ENCODE measurements around the gene FAM174C.
A peak's percentile ranks its signal among the peaks of the same experiment; 100 is the strongest.

Gene FAM174C

DNA sequence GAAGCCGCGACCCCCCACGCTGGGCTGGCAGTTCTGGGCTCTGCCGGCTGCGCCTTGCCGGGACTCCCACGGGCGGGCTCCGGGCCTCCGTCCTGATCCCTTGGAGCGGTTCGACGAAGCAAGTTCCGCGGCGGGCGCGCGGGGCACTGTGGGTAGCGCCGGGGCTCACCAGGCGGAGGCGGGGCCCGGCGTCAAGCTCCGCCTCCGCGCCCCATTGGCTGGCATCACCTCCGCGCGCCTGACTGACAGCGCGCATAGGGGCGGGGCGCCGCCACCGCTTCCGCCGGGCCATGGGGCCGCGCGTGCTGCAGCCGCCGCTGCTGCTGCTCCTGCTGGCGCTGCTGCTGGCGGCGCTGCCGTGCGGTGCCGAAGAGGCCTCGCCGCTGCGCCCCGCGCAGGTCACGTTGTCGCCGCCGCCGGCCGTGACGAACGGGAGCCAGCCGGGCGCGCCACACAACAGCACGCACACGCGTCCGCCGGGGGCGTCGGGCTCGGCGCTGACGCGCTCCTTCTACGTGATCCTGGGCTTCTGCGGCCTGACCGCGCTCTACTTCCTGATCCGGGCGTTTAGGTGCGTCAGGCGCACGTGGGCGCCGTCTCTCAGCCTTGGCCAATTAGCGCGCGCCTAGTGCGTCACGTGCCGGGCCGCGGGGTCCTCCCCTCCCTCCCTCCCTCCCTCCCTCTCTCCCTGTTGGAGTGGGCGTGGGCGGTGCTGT, at the start of gene FAM174C:
FAM174C (plus strand) TSS at position 271 of the 716 bp plus-strand sequence; CDS start at position 291, 20 bp downstream.
- DNase-seq (ENCODE audit: low read depth), result peak; percentile 96
- TF ChIP-seq, protein P1, sequence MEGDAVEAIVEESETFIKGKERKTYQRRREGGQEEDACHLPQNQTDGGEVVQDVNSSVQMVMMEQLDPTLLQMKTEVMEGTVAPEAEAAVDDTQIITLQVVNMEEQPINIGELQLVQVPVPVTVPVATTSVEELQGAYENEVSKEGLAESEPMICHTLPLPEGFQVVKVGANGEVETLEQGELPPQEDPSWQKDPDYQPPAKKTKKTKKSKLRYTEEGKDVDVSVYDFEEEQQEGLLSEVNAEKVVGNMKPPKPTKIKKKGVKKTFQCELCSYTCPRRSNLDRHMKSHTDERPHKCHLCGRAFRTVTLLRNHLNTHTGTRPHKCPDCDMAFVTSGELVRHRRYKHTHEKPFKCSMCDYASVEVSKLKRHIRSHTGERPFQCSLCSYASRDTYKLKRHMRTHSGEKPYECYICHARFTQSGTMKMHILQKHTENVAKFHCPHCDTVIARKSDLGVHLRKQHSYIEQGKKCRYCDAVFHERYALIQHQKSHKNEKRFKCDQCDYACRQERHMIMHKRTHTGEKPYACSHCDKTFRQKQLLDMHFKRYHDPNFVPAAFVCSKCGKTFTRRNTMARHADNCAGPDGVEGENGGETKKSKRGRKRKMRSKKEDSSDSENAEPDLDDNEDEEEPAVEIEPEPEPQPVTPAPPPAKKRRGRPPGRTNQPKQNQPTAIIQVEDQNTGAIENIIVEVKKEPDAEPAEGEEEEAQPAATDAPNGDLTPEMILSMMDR (conservative IDR thresholded peaks at IDR 0.05; ENCODE audit: low read length), result no peak
- peak within 1 kb of the TSS; percentile 72 for H3K4me3 ChIP-seq (ENCODE audit: low read length)

DNA sequence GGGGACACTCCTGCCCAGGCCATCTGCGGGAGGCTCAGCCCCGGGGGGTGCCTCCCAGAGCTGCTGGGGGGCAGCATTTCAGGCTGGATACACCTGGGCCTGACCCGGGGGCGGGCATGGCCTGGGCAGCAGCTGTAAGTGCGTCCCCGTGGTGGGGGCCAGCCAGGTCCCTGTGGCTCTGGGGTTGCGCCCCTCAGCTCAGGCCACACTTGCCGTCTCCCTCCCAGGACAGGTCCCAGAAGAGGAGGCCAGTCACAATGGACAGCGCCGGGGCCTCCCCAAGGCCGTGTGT, 49.2 kb upstream of the FAM174C start:
- no peak overlapping the region for H3K4me3 ChIP-seq (ENCODE audit: low read length)
- TF ChIP-seq, protein P1 (conservative IDR thresholded peaks at IDR 0.05; ENCODE audit: low read length), result no peak
- no peak for DNase-seq (ENCODE audit: low read depth)

DNA sequence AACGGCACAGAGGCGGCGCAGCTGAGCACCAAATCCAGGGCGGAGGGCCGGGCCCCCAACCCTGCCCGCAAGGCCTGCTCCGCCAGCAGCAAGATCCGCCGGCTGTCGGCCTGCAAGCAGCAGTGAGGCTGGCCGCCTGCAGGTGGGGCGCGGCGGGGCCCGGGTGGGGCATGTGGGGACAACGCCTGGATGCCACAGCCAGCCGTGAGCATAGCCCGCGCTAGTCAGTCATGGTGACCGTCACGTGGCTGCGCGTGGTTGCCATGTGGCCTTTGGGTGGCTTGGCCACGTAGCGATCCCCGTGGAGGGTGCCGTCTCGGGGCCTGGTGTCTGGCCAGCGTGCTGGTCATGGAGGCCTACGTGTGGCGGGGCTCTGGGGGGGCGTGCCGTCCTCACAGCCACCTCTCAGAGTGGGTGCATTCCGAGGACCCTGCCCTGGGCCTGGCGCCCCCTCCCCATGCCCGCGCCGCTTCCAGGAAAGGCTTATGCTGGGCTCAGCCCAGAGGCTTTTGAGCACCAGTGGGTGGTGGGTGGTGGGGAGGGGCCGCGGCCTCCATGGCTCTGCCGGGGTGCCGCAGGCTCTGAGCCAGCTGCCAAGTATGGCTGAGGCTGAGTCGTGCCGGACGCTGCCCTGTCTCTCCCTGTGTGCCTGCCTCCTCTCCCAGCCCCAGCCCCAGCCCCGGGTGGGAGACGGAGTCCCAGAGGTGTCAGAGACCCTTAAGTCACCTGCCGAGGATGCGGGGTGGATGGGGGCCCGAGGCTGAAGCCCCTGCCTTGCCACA, 48.6 kb upstream of the FAM174C start:
- TF ChIP-seq, protein P1 (conservative IDR thresholded peaks at IDR 0.05; ENCODE audit: low read length), result no peak
- no peak for DNase-seq (ENCODE audit: low read depth)
- no peak overlapping the region for H3K4me3 ChIP-seq (ENCODE audit: low read length)

DNA sequence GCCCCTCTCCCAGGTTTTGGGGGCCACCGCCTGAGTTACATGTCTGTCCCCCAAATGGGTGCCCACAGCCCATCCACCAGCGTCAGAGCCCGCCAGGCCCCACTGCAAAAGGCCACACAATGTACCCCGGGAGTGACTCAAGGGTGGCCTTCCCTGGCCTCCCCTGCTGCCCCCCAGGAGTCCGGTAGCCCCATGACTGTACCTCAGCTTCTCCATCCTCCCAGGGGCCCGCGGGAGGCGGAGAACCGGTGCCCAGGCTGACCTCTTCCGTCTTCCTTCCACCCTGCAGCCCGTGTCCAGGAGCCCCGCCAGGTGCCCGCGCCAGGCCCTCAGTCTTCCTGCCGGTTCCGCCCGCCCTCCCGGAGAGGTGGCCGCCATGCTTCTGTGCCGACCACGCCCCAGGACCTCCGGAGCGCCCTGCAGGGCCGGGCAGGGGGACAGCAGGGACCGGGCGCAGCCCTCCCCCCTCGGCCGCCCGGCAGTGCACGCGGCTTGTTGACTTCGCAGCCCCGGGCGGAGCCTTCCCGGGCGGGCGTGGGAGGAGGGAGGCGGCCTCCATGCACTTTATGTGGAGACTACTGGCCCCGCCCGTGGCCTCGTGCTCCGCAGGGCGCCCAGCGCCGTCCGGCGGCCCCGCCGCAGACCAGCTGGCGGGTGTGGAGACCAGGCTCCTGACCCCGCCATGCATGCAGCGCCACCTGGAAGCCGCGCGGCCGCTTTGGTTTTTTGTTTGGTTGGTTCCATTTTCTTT, 47.9 kb upstream of the FAM174C start:
- DNase-seq (ENCODE audit: low read depth), result no peak
- no peak overlapping the region for H3K4me3 ChIP-seq (ENCODE audit: low read length)
- TF ChIP-seq, protein P1 (conservative IDR thresholded peaks at IDR 0.05; ENCODE audit: low read length), result no peak

DNA sequence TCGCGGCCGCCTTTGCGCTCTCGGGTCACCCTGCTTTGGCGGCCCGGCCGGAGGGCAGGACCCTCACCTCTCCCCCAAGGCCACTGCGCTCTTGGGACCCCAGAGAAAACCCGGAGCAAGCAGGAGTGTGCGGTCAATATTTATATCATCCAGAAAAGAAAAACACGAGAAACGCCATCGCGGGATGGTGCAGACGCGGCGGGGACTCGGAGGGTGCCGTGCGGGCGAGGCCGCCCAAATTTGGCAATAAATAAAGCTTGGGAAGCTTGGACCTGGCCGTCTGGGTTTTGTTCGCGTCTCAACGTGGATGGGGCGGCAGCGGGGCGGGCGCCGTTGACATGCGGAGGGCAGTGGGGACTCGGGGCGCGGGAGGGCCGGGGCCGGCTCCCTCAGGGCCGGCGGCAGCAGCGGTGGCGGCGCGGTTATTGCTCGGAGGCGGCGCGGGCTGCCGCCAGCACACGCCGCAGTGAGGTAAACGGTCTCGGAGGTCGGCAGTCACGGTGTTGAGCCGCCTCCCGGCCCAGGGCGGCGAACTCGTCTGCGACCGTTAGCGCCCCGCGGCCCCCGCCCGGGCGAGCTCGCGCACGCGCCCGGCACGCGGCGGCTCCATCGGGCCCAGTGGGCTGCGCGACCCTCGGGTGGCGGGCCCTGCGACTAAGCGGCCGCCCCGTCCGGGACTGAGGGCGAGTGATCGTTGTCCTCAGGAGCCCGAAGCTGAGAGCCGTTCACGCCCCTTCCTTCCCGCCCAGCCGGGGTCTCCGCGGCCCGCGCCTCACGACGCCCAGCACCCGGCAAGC, 47.0 kb upstream of the FAM174C start:
- no peak for DNase-seq (ENCODE audit: low read depth)
- no peak overlapping the region for H3K4me3 ChIP-seq (ENCODE audit: low read length)
- TF ChIP-seq, protein P1 (conservative IDR thresholded peaks at IDR 0.05; ENCODE audit: low read length), result no peak

DNA sequence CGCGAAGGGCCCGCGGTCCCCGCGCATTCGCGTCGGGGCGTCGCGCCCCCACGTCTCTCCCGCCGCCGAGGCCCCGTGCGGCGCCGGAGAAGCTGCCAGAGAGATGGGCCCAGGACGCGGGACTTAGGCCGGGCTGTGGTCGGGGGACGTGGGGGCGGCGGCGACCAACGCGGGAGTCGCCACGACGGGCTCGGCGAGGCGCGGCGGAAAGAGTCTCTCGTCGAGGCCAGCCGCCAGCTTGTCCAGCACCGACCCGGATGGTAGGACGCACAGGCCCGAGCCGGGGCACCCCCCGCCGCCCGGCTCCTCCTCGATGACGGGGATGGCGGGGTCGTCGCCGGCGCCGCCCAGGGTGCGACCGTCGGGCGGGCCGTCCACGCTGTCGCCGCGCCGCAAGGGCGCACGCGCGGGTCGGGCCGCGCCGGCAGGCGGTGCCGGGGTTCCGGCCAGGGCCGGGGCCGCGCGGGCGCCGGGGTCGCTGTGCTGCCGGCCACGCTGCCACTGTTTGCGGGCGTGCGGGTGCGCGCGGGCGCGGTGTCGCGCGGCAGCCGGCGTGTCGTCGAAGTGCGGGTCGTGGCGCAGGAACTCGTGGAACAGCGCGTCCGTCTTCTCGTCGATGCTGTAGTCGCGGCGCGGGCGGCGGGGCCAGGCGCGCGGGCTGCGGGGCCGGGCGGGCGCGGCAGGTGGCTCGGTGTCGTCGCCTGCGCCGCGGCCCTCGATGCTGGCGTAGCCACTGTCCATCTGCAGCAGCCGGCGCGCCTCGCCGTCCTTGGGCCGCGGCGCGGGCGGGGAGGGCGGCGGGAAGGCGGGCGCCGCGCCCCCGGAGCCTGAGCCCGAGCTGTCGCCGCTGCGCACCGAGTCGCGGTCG, 46.0 kb upstream of the FAM174C start:
- TF ChIP-seq, protein P1 (conservative IDR thresholded peaks at IDR 0.05; ENCODE audit: low read length), result no peak
- no peak for DNase-seq (ENCODE audit: low read depth)
- no peak overlapping the region for H3K4me3 ChIP-seq (ENCODE audit: low read length)

All from AG10803 (cell line).